Mucosa of stomach (tissue), 1 donor: ENCODE data around the gene YEATS4.
A peak's percentile ranks its signal among the peaks of the same experiment; 100 is the strongest.

Source experiments
- H3K27me3 ChIP-seq: one replicate; pipeline ENCODE4 v1.7.0; 2013; ENCODE audit warnings: mild to moderate bottlenecking, low read length; ENCODE audit not compliant: control insufficient read depth, insufficient read depth
- H3K36me3 ChIP-seq: one replicate; pipeline ENCODE4 v1.7.0; 2013; ENCODE audit warnings: low read length; ENCODE audit not compliant: control insufficient read depth, insufficient read depth
- H3K4me1 ChIP-seq: one replicate; pipeline ENCODE4 v1.7.0; 2013; ENCODE audit warnings: mild to moderate bottlenecking, low read length; ENCODE audit not compliant: control insufficient read depth, insufficient read depth
- H3K4me3 ChIP-seq: one replicate; pipeline ENCODE4 v1.7.0; 2013; ENCODE audit warnings: low read length
- H3K9ac ChIP-seq: one replicate; pipeline ENCODE4 v1.7.0; 2013; ENCODE audit warnings: mild to moderate bottlenecking, low read length, moderate library complexity
- H3K9me3 ChIP-seq: one replicate; pipeline ENCODE4 v1.7.0; 2013; ENCODE audit warnings: mild to moderate bottlenecking, low read length, moderate library complexity; ENCODE audit not compliant: control insufficient read depth
- donor health status: Pancreatic carcinoma.

The YEATS4 gene

DNA sequence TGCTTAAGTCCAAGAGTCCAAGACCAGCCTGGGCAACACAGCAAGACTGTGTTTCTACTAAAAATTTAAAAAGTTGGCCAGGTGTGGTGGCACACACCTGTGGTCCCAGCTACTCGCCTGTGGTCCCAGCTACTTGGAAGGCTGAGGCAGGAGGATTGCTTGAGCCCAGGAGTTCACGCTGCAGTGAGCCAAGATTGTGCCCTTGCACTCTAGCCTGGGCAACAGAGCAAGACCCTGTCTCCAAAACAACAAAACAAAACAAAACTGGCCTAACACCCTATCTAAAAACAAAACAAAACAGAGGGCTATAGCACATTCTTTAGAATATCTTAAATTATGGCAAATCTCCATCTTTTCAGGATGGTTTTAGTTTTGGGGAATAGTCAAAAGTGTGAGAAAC is 14.5 kb upstream of the YEATS4 start:
- H3K9ac ChIP-seq: no peak overlapping the region
- no peaks in the 10 kb centered on the region for H3K36me3 ChIP-seq
- H3K4me3 ChIP-seq: no peak overlapping the region
- peaks cover 65% of the 10 kb centered on the region for H3K4me1 ChIP-seq
- no peaks in the 10 kb centered on the region for H3K27me3 ChIP-seq
- no peaks in the 10 kb centered on the region for H3K9me3 ChIP-seq

DNA sequence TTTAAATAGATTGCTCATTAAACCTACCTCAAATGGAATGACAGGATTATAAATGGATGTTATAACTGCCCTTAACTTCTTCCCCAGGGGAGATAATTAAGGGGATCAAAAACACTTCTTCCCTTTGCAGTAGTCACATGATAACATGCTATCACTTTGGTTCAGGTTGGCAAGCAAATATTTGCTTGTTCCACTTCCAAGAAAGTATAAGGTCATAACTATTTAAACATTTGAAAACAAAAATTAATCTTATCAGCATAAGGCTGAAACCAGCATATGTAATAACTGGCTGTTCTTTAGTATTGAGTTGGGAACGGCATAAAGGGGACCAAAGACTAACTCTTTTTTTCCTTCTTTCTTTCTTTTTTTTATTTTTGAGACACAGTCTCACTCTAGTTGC is 13.8 kb upstream of the YEATS4 start:
- Histone ChIP-seq H3K4me3 (no peak overlapping the region), H3K9ac (peak overlapping the region; percentile 47), H3K9me3 (no peaks in the 10 kb centered on the region), H3K4me1 (peaks cover 58% of the 10 kb centered on the region), H3K36me3 (no peaks in the 10 kb centered on the region), H3K27me3 (no peaks in the 10 kb centered on the region)

DNA sequence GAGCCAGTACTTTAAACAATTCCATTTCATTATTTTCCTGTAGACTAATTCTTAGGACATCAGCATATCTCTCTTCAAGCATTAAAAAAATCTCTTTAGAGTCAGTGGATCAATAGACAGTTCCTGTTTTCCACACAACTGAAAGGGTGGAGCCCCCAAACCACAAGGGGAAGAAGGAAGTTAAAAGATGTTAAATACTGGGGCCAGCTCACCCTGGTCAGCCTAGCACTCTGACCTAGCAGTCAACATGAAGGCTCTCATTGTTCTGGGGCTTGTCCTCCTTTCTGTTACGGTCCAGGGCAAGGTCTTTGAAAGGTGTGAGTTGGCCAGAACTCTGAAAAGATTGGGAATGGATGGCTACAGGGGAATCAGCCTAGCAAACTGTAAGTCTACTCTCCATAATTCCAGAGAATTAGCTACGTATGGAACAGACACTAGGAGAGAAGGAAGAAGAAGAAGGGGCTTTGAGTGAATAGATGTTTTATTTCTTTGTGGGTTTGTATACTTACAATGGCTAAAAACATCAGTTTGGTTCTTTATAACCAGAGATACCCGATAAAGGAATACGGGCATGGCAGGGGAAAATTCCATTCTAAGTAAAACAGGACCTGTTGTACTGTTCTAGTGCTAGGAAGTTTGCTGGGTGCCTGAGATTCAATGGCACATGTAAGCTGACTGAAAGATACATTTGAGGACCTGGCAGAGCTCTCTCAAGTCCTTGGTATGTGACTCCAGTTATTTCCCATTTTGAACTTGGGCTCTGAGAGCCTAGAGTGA is 11.2 kb upstream of the YEATS4 start, which contains the start of gene LYZ:
Gene LYZ (plus strand): TSS at position 220 of the 777 bp plus-strand sequence. CDS start 28 bp downstream, at position 248.
- Histone ChIP-seq H3K4me1 (peaks cover 35% of the 10 kb centered on the region), H3K4me3 (peak within 1 kb of the TSS; percentile 31), H3K36me3 (no peaks in the 10 kb centered on the region)

DNA sequence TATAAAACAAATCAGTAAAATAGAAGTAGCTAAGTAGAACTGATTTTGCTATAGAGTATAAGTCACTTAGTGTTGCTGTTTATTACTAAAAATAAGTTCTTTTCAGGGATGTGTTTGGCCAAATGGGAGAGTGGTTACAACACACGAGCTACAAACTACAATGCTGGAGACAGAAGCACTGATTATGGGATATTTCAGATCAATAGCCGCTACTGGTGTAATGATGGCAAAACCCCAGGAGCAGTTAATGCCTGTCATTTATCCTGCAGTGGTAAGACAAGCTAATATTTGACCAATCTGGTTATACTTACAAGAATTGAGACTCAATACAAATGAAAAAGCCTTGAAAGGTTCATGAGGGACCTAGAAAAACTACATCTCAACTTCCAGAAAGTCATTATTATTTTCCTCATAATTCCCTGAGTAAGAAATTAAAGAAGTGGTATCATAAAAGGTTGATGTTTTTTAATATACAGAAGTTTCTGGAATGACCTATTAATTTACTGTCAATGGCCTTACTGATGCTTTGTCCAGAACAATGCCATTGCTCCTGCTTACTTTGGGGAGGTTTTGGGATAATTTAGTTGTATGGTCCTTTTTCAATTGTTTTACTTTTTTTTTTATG is 9.4 kb upstream of the YEATS4 start:
- H3K36me3 ChIP-seq: no peaks in the 10 kb centered on the region
- H3K27me3 ChIP-seq: no peaks in the 10 kb centered on the region
- H3K4me3 ChIP-seq: peak overlapping the region; percentile 67
- H3K4me1 ChIP-seq: peaks cover 17% of the 10 kb centered on the region
- no peaks in the 10 kb centered on the region for H3K9me3 ChIP-seq
- H3K9ac ChIP-seq: peak overlapping the region; percentile 92

More for the DNA sequence above, 11.2 kb upstream of the YEATS4 start, which contains the start of gene LYZ:
- peak within 1 kb of the TSS; percentile 92 for H3K9ac ChIP-seq
- no peaks in the 10 kb centered on the region for H3K9me3 ChIP-seq
- no peaks in the 10 kb centered on the region for H3K27me3 ChIP-seq

DNA sequence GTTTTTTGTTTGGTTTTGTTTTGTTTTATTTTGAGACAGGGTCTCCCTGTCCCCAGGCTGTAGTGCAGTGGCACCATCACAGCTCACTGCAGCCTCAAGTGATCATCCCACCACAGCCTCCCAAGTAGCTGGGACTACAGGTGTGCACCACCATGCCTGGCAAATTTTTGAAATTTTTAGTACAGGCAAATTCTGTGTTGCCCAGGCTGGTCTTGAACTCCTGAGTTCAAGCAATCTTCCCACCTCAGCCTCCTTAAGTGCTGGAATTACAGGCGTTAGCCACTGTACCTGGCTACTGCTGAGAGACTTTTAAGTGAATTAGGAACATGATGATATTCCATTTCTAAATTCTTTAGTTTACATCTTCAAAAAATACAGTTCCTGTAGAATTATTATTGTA is 8.8 kb upstream of the YEATS4 start:
- no peaks in the 10 kb centered on the region for H3K36me3 ChIP-seq
- no peak overlapping the region for H3K4me3 ChIP-seq
- H3K4me1 ChIP-seq: peaks cover 10% of the 10 kb centered on the region
- H3K9ac ChIP-seq: peak overlapping the region; percentile 92
- no peaks in the 10 kb centered on the region for H3K9me3 ChIP-seq
- H3K27me3 ChIP-seq: no peaks in the 10 kb centered on the region

DNA sequence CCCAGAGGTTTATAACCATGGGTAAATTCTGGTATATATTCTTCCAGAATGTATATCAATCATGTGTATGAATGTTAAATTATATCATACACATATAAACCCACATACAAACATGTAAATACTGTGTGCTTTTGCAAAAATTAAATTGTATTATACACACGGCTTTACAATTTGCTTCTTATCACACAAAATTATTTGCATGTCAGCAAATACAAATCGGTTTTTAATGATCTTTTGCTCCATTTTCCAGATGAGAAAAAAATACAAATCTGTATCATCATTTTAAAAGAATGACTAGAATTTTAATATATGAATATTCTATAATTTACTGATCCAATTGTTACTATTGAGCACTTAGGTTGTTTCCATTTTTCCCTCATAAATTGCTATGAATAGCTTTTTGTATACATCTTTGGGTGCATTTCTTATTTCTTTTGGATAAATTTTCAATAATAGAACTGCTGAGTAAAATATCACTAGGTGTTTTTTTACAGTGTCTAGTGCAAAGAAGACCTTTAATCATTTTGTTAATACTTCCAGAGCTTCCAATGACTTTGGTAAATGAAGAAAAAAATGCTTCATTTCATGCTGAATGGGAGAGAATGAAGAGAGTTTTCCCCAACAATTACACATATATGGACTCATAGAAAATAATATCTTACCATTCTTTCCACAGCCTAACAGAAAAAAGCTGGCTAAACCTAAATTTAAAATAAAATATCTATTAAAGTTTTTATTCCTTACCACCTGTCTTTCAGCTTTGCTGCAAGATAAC is 7.9 kb upstream of the YEATS4 start:
- Histone ChIP-seq H3K9ac (no peak overlapping the region), H3K4me1 (peaks cover 10% of the 10 kb centered on the region), H3K9me3 (no peaks in the 10 kb centered on the region), H3K36me3 (no peaks in the 10 kb centered on the region), H3K27me3 (no peaks in the 10 kb centered on the region), H3K4me3 (no peak overlapping the region)

DNA sequence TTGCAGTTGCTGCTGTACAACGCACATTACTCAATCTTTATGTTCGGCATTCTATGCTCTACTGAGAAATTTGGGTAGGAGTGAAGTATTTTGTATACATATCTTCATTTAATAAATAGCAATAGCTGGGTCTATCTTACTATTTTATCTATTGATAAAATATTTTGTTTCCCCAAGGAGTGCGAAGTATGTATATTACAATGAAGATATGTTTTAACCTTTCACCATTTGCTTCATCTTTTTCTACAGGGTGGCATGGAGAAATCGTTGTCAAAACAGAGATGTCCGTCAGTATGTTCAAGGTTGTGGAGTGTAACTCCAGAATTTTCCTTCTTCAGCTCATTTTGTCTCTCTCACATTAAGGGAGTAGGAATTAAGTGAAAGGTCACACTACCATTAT is 6.6 kb upstream of the YEATS4 start:
- H3K27me3 ChIP-seq: no peaks in the 10 kb centered on the region
- no peaks in the 10 kb centered on the region for H3K36me3 ChIP-seq
- H3K9me3 ChIP-seq: no peaks in the 10 kb centered on the region
- no peak overlapping the region for H3K4me3 ChIP-seq
- no peak overlapping the region for H3K9ac ChIP-seq
- H3K4me1 ChIP-seq: peaks cover 3% of the 10 kb centered on the region

DNA sequence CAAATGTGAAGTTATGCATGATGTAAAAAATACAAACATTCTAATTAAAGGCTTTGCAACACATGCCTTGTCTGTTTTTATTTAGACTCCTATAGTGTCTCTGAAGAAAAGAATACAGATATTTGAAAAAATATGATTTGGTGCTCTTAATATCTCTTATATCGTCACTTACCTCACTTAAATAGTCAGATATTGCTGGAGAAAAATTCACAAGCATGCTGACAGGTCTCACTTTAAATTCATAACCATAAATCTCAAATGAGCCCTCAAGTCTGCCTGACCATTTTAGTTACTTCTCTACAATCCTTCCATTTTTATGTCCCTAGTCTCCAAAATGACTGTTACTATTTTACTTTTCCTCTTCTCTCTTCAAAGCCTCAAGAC is 5.4 kb upstream of the YEATS4 start:
- Histone ChIP-seq H3K9ac (no peak overlapping the region), H3K36me3 (no peaks in the 10 kb centered on the region), H3K9me3 (no peaks in the 10 kb centered on the region), H3K27me3 (no peaks in the 10 kb centered on the region), H3K4me3 (no peak overlapping the region), H3K4me1 (peaks cover 4% of the 10 kb centered on the region)

DNA sequence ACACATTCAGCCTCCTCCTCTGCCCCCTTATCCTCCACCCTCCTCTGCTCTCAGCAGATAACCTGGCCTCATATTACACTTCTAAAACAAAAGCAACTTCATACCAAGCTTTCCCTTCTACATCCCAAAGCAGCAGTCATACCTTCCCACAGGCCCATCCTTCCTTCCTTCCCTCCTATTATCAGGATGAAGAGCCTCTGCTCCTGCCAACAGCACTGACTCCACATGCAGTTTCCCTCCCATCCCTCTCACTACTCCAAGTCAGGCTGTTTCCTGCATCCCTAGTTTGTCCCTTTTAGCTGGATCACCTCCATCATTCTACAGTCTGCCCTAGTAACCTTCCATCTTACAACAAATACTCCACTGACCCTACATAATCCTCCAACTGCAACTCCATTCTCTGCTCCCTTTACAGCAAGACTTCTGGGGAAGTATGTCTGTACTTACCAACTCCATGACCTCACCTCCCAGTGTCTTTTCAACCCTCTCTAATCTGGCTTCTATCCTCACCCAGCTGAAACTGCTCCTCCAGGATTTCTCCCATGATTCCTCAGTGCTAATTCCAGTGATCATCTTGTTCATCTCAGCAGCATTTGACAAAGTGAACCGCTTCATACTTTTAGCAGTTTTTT is 4.9 kb upstream of the YEATS4 start:
- Histone ChIP-seq H3K27me3 (no peaks in the 10 kb centered on the region), H3K9me3 (no peaks in the 10 kb centered on the region), H3K4me1 (peaks cover 5% of the 10 kb centered on the region), H3K9ac (no peak overlapping the region), H3K4me3 (no peak overlapping the region), H3K36me3 (no peaks in the 10 kb centered on the region)

DNA sequence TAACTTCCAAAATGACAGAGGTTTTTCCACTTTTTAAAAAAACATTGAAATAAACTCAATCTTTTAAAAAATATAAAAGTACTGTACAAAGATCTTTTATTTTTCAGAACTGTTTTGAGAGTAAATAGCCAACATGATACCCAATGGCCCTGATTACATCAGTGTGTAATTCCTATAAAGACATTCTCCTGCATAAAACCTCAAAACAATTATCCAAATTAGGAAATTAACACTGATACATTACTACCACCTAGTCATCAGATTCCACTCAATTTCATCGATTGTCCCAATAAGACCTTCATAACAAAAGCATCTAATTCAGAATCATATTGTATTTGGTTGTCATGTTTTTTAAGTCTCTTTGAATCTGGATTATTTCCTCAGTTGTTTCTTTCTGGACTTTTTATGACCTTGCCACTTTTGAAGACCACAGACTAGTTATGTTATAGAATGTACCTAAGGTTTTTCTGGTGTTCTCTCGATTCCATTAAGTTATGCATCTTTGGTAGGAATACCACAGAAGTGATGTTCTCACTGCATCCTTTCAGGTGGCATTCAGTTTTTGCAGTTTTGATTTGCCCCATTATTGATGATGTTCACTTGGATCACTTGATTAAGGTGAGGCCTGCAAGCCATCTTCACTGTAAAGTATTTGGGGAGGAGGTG is 4.0 kb upstream of the YEATS4 start:
- H3K9ac ChIP-seq: no peak overlapping the region
- H3K27me3 ChIP-seq: no peaks in the 10 kb centered on the region
- H3K9me3 ChIP-seq: no peaks in the 10 kb centered on the region
- no peak overlapping the region for H3K4me3 ChIP-seq
- H3K4me1 ChIP-seq: peaks cover 5% of the 10 kb centered on the region
- H3K36me3 ChIP-seq: no peaks in the 10 kb centered on the region

DNA sequence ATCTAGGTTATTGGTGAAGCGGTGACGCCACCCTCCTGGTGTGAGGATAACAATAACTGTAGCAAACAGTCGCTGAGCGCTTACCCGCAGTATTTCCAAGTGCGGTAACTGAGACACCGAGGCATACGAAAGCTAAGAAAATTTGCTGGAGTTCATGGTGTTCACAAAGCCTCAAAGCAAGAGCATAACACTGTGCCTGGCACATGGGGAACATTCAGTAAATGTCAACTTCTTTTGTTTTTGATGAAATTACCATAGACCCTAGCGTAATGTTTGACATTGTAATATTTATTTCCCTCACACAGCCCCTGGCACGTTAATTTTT is 767 bp downstream of the YEATS4 start:
- Histone ChIP-seq H3K27me3 (no peaks in the 10 kb centered on the region), H3K4me3 (peak overlapping the region; percentile 58), H3K9ac (peak overlapping the region; percentile 88), H3K9me3 (no peaks in the 10 kb centered on the region), H3K4me1 (peaks cover 5% of the 10 kb centered on the region), H3K36me3 (no peaks in the 10 kb centered on the region)
